IMR-90 (cell line): ENCODE data around the gene STARD8. TPM values are rescaled to one million over a fixed set of nuclear protein-coding genes. Genes with fewer than 3 reads are reported as not detected.

Experiments
- ATAC-seq: fragments of 200-7000 bp; cut with Tn5 transposase; 2 replicates; pipeline ENCODE4 v1.9.1; 2020; ENCODE audit warnings: low read depth, mild to moderate bottlenecking, moderate library complexity
- BruUV-seq: library from RNA; stranded (reverse); fragments of 400-500 nt; replicated peaks from 2 replicates; lab custom pipeline; 2021; lab: Mats Ljungman, UMichigan
- CTCF ChIA-PET: fragments of 300-600 bp; formaldehyde crosslinking; extraction: SDS; loops from one replicate; lab custom pipeline; 2021; ENCODE audit warnings: antibody characterized with exemption; lab: Yijun Ruan, JAX
- POLR2A ChIA-PET: fragments of 300-600 bp; sonication (Branson Sonifier 250); formaldehyde crosslinking; loops from one replicate; lab custom pipeline; 2022; ENCODE audit warnings: antibody characterized with exemption; ENCODE audit not compliant: unreplicated experiment; lab: Charles Lee
- DNase-seq: peaks from one replicate; pipeline ENCODE4 v3.0.0; 2013
- H2AFZ ChIP-seq: replicated peaks from 2 replicates; pipeline ENCODE3; 2013; ENCODE audit warnings: low read length, mild to moderate bottlenecking; ENCODE audit not compliant: poor library complexity
- H2AK5ac ChIP-seq: 2 replicates; pipeline ENCODE4 v1.6.1; 2013; ENCODE audit warnings: low read depth, low read length, inconsistent platforms
- H2AK9ac ChIP-seq: replicated peaks from 2 replicates; pipeline ENCODE3; 2013; ENCODE audit warnings: mild to moderate bottlenecking, low read depth, low read length, moderate library complexity; ENCODE audit not compliant: poor library complexity
- H2BK120ac ChIP-seq: 2 replicates; pipeline ENCODE4 v1.6.1; 2013; ENCODE audit warnings: low read depth, low read length, inconsistent platforms
- H2BK15ac ChIP-seq: 3 replicates; pipeline ENCODE4 v1.6.1; 2013; ENCODE audit warnings: low read depth, low read length, inconsistent platforms
- H2BK20ac ChIP-seq: 2 replicates; pipeline ENCODE4 v1.6.1; 2013; ENCODE audit warnings: low read depth, mild to moderate bottlenecking, inconsistent platforms, low read length, moderate library complexity
- H2BK5ac ChIP-seq: 2 replicates; pipeline ENCODE4 v1.6.1; 2013; ENCODE audit warnings: mild to moderate bottlenecking, low read depth, low read length, inconsistent platforms; ENCODE audit not compliant: poor library complexity, severe bottlenecking
- H3K14ac ChIP-seq: replicated peaks from 2 replicates; pipeline ENCODE4 v1.6.1; 2013; ENCODE audit warnings: low read depth, low read length, inconsistent platforms
- H3K18ac ChIP-seq: 2 replicates; pipeline ENCODE4 v1.6.1; 2013; ENCODE audit warnings: low read depth, low read length, control low read depth
- H3K23ac ChIP-seq: 2 replicates; pipeline ENCODE4 v1.6.1; 2013; ENCODE audit warnings: low read depth, low read length, inconsistent platforms
- H3K27ac ChIP-seq: 2 replicates; pipeline ENCODE4 v1.5.1; 2013; ENCODE audit warnings: mild to moderate bottlenecking, control low read depth, low read length; ENCODE audit not compliant: insufficient read depth
- H3K27me3 ChIP-seq: 2 replicates; pipeline ENCODE4 v1.6.1; 2013; ENCODE audit warnings: low read length; ENCODE audit not compliant: control insufficient read depth, insufficient read depth
- H3K36me3 ChIP-seq: 2 replicates; pipeline ENCODE4 v1.6.1; 2013; ENCODE audit warnings: low read length, mixed read lengths; ENCODE audit not compliant: control insufficient read depth, insufficient read depth
- H3K4ac ChIP-seq: 2 replicates; pipeline ENCODE4 v1.6.1; 2013; ENCODE audit warnings: low read depth, low read length, inconsistent platforms
- H3K4me1 ChIP-seq: 2 replicates; pipeline ENCODE4 v1.6.1; 2013; ENCODE audit warnings: low read length, mixed read lengths; ENCODE audit not compliant: control insufficient read depth, insufficient read depth
- H3K4me2 ChIP-seq: 2 replicates; pipeline ENCODE4 v1.6.1; 2013; ENCODE audit warnings: low read depth, mild to moderate bottlenecking, control low read depth, low read length, moderate library complexity
- H3K4me3 ChIP-seq: 2 replicates; pipeline ENCODE4 v1.5.1; 2013; ENCODE audit warnings: low read depth, mild to moderate bottlenecking, control low read depth, low read length, moderate library complexity; ENCODE audit not compliant: insufficient read depth
- H3K56ac ChIP-seq: 2 replicates; pipeline ENCODE4 v1.6.1; 2013; ENCODE audit warnings: low read length, inconsistent platforms; ENCODE audit not compliant: insufficient read depth; ENCODE audit errors: extremely low read depth
- H3K79me1 ChIP-seq, 2 experiments: 2 replicates each; pipeline ENCODE4 v1.6.1; 2013; ENCODE audit warnings: low read length in 2 of 2, inconsistent platforms in 1 of 2, low read depth in 1 of 2
- H3K9ac ChIP-seq: 2 replicates; pipeline ENCODE4 v1.6.1; 2013; ENCODE audit warnings: low read depth, low read length, control low read depth
- H3K9me1 ChIP-seq: 2 replicates; pipeline ENCODE4 v1.6.1; 2013; ENCODE audit warnings: low read length, inconsistent platforms; ENCODE audit not compliant: insufficient read depth
- H3K9me3 ChIP-seq: 2 replicates; pipeline ENCODE4 v1.6.1; 2013; ENCODE audit warnings: low read length; ENCODE audit not compliant: control insufficient read depth, insufficient read depth
- H4K20me1 ChIP-seq: 2 replicates; pipeline ENCODE4 v1.6.1; 2013; ENCODE audit warnings: low read length, inconsistent platforms; ENCODE audit not compliant: insufficient read depth
- H4K5ac ChIP-seq: 2 replicates; pipeline ENCODE4 v1.6.1; 2013; ENCODE audit warnings: mild to moderate bottlenecking, low read depth, low read length, control low read depth
- H4K8ac ChIP-seq, 2 experiments: 2 replicates each; pipeline ENCODE4 v1.6.1; 2013; ENCODE audit warnings: low read depth in 2 of 2, low read length in 2 of 2, control low read depth in 1 of 2, inconsistent platforms in 1 of 2
- H4K91ac ChIP-seq: 2 replicates; pipeline ENCODE4 v1.6.1; 2013; ENCODE audit warnings: low read depth, low read length, inconsistent platforms; ENCODE audit not compliant: insufficient read depth
- WGBS, 2 experiments: methylation state at CpG; one replicate each; pipeline versions ENCODE4 v1.1.5 to v1.1.7; 2013; ENCODE audit warnings: missing lambda C conversion rate in 2 of 2; ENCODE audit not compliant: insufficient read length in 1 of 2; ENCODE audit errors: extremely low coverage in 2 of 2; 5-methylcytosine and 5-hydroxymethylcytosine counted together
- dilution Hi-C: fragments of 300-500 bp; cut with HindIII; formaldehyde crosslinking; loops from one replicate; pipeline ENCODE4 v1.14.3; 2018; ENCODE audit warnings: low sequenced_read_pairs; ENCODE audit not compliant: unreplicated experiment
- in situ Hi-C: fragments of 300-500 bp; cut with MboI; formaldehyde crosslinking; loops from 3 replicates; pipeline ENCODE4 v1.14.3; 2019; ENCODE audit warnings: low sequenced_read_pairs, inconsistent platforms, mixed read lengths
- intact Hi-C: fragments of 100-400 bp; cut with micrococcal nuclease; formaldehyde crosslinking; loops from 2 replicates; pipeline ENCODE4 v1.10.0; 2022
- polyA plus RNA-seq, 3 experiments: library from polyadenylated mRNA; depleted of rRNA; stranded (reverse); fragments of >200 nt; gene quantifications; 2 replicates each; pipeline ENCODE4 v1.2.3, GENCODE V29; 2012; ENCODE audit warnings: low replicate concordance in 1 of 3
- total RNA-seq: library from RNA; depleted of rRNA; stranded (reverse); fragments of >200 nt; gene quantifications from 2 replicates; pipeline ENCODE4 v1.2.3, GENCODE V29; 2012
- TF ChIP-seq, protein P1 (sequence below): fragments of 150-350 bp; IDR thresholded peaks from 2 replicates; pipeline ENCODE4 v1.6.1; 2016; ENCODE audit warnings: low read depth, mild to moderate bottlenecking, low read length, moderate library complexity, borderline replicate concordance

Gene STARD8
- total and polyA plus RNA-seq, 2 of the 4 experiments (the other 2 are of a cell fraction) = 1.6 to 2.3 TPM

DNA sequence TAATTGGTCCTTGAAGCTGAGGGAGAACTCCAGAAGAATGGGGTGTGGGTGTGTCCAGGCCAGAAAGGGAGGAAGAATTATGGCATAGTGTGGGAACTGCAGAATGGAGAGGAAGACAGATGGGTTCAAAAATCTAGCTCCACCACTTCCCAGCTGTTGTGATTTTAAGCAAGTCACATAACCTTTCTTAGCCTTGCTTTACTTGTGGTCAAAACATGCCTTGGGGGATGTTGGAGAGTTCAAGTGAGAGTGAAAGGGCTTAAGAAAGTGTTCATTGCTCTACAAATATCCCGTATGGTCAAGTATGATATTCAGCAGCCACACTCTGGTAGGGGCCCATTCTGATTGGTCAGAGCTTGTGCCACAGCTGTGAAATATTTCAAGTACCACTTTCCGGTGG is 15.0 kb upstream of the STARD8 start:
- Histone ChIP-seq H2BK120ac (no peak overlapping the region), H3K4ac (no peak overlapping the region), H3K56ac (no peak overlapping the region), H3K27me3 (peaks cover 17% of the 10 kb centered on the region), H2BK5ac (no peak overlapping the region), H3K9ac (no peak overlapping the region), H2AK5ac (no peak overlapping the region), H2BK20ac (no peak overlapping the region), H4K8ac (no peak overlapping the region), H2AK9ac (no peak overlapping the region), H3K4me2 (no peak overlapping the region), H3K4me3 (no peak overlapping the region), H3K36me3 (no peaks in the 10 kb centered on the region), H3K4me1 (no peaks in the 10 kb centered on the region), H4K20me1 (no peaks in the 10 kb centered on the region), H3K23ac (no peak overlapping the region), H2BK15ac (no peak overlapping the region), H3K9me1 (no peaks in the 10 kb centered on the region), H3K18ac (no peak overlapping the region), H2AFZ (no peak overlapping the region), H3K79me1 (no peaks in the 10 kb centered on the region), H3K27ac (no peak overlapping the region), H3K14ac (no peak overlapping the region), H3K9me3 (no peaks in the 10 kb centered on the region), H4K91ac (no peak overlapping the region), H4K5ac (no peak overlapping the region)
- TF ChIP-seq, protein P1, sequence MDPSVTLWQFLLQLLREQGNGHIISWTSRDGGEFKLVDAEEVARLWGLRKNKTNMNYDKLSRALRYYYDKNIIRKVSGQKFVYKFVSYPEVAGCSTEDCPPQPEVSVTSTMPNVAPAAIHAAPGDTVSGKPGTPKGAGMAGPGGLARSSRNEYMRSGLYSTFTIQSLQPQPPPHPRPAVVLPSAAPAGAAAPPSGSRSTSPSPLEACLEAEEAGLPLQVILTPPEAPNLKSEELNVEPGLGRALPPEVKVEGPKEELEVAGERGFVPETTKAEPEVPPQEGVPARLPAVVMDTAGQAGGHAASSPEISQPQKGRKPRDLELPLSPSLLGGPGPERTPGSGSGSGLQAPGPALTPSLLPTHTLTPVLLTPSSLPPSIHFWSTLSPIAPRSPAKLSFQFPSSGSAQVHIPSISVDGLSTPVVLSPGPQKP = no peak
- ATAC-seq (no peak), DNase-seq (no peak)
- intact Hi-C loops = no loop called here
- CTCF ChIA-PET = interaction anchor here (0.7 kb wide), 1 partner anchor 15 kb away, joined by 3 read pairs; no protein-coding TSS in a partner anchor
- BruUV-seq = no TSS peak
- in situ Hi-C loops = no loop called here
- dilution Hi-C loops = no loop called here
- no CpG with 5 or more reads among the region's 2 CpGs for WGBS, 2 experiments
- POLR2A ChIA-PET = no interaction called here
